AG09309 (cell line): ENCODE measurements around the gene MIPEP.

ENCODE experiments used
- DNase-seq: peaks from one replicate; pipeline ENCODE4 v3.0.0-alpha.2; 2010; ENCODE audit warnings: low read depth
- H3K4me3 ChIP-seq: 2 replicates; pipeline ENCODE4 v1.5.1; 2011; ENCODE audit warnings: mild to moderate bottlenecking, low read depth, low read length, moderate library complexity; ENCODE audit not compliant: control insufficient read depth
- CTCF ChIP-seq: IDR thresholded peaks from 2 replicates; pipeline ENCODE4 v1.5.1; 2011; ENCODE audit warnings: mild to moderate bottlenecking, low read depth, low read length, inconsistent platforms; ENCODE audit not compliant: insufficient read depth, control insufficient read depth; ENCODE audit errors: missing control alignments

MIPEP gene

GRCh38 chr13:23684647-23685046 is 204.6 kb downstream of the MIPEP start:
- no peak for TF ChIP-seq CTCF
- no peak for DNase-seq
- no peak overlapping the region for H3K4me3 ChIP-seq

GRCh38 chr13:23683084-23683483 is 206.1 kb downstream of the MIPEP start:
- no peak for DNase-seq
- TF ChIP-seq CTCF: no peak
- H3K4me3 ChIP-seq: no peak overlapping the region

GRCh38 chr13:23680845-23681669 is 208.1 kb downstream of the MIPEP start:
- no peak for TF ChIP-seq CTCF
- H3K4me3 ChIP-seq: no peak overlapping the region
- DNase-seq: peak; percentile 44
